SK-N-SH (cell line): ENCODE data around the gene DLG2.

ENCODE experiments used
- EP300 ChIP-seq, 2 experiments: IDR thresholded peaks; 2 replicates each; pipeline versions ENCODE4 v1.4.0 to v1.6.1; 2012; ENCODE audit warnings: borderline replicate concordance in 1 of 2, low read depth in 1 of 2, low read length in 1 of 2
- MXI1 ChIP-seq: IDR thresholded peaks from 2 replicates; pipeline ENCODE4 v1.6.1; 2012; ENCODE audit warnings: mild to moderate bottlenecking, low read depth, low read length, improper control_type of control experiment
- NRF1 ChIP-seq: IDR thresholded peaks from 2 replicates; pipeline ENCODE4 v1.6.1; 2012; ENCODE audit warnings: low read depth, mild to moderate bottlenecking, low read length
- RAD21 ChIP-seq: IDR thresholded peaks from 2 replicates; pipeline ENCODE4 v1.6.1; 2012; ENCODE audit warnings: mild to moderate bottlenecking, low read length
- TF ChIP-seq, protein P1 (sequence below): fragments of 200-600 bp; sonication (generic); IDR thresholded peaks from 2 replicates; pipeline ENCODE4 v1.6.1; 2017; ENCODE audit warnings: antibody characterized with exemption, mild to moderate bottlenecking, moderate library complexity
- TF ChIP-seq, protein P2 (sequence below): IDR thresholded peaks from 2 replicates; pipeline ENCODE4 v1.4.0; 2012; ENCODE audit warnings: low read depth

DNA sequence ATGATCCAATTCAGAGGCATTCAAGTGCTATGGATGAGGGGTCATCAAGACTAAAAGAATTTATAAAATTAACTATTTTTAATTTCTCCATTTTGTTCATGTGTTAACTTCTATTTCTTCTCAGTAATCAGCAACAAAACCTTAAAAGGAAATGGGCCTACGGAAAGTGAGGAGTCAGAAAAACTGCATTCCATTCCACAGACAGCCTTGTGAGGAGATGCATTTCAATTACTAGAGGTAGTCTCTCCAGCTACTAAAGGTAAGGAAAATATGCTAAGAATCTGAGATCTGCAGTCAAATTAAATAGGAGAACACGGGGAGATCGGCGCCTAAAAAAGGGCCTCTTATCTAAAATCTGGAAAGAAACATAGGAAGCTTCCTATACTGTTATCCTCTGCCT lies 661.7 kb downstream of the DLG2 start:
- TF ChIP-seq, protein P1, sequence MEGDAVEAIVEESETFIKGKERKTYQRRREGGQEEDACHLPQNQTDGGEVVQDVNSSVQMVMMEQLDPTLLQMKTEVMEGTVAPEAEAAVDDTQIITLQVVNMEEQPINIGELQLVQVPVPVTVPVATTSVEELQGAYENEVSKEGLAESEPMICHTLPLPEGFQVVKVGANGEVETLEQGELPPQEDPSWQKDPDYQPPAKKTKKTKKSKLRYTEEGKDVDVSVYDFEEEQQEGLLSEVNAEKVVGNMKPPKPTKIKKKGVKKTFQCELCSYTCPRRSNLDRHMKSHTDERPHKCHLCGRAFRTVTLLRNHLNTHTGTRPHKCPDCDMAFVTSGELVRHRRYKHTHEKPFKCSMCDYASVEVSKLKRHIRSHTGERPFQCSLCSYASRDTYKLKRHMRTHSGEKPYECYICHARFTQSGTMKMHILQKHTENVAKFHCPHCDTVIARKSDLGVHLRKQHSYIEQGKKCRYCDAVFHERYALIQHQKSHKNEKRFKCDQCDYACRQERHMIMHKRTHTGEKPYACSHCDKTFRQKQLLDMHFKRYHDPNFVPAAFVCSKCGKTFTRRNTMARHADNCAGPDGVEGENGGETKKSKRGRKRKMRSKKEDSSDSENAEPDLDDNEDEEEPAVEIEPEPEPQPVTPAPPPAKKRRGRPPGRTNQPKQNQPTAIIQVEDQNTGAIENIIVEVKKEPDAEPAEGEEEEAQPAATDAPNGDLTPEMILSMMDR: no peak
- TF ChIP-seq, protein P2, sequence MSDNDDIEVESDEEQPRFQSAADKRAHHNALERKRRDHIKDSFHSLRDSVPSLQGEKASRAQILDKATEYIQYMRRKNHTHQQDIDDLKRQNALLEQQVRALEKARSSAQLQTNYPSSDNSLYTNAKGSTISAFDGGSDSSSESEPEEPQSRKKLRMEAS: no peak
- TF ChIP-seq EP300 (IDR thresholded peaks at IDR 0.05; ENCODE audit: borderline replicate concordance in 1 of 2, low read depth in 1 of 2, low read length in 1 of 2): no peak
- TF ChIP-seq MXI1: no peak
- no peak for TF ChIP-seq NRF1
- no peak for TF ChIP-seq RAD21
